Activated naive CD4-positive, alpha-beta T cell treated with anti-CD3 and anti-CD28 coated beads for 36 hours (primary cell): ENCODE results near the gene CBLIF. TPM values are rescaled to one million over a fixed set of nuclear protein-coding genes. Genes with fewer than 3 reads are reported as not detected.
"Not testable (repeated sequence)": the region's sequence is repeated elsewhere in the genome, so short reads cannot be mapped to it uniquely, and the experiment has no call there.

Experiments
- CTCF ChIA-PET: fragments of 350-600 bp; sonication (Branson Sonifier 250); formaldehyde crosslinking; loops from one replicate; lab custom pipeline; 2021; ENCODE audit warnings: antibody characterized with exemption; lab: Charles Lee
- DNase-seq: peaks from one replicate; pipeline ENCODE4 v3.0.0-alpha.2; 2020
- H3K27ac Mint-ChIP-seq: one replicate; pipeline ENCODE4 v1.8.0; 2021; ENCODE audit warnings: mild to moderate bottlenecking, mixed read lengths
- H3K27me3 Mint-ChIP-seq: one replicate; pipeline ENCODE4 v1.8.0; 2021; ENCODE audit warnings: low read depth, mixed read lengths
- H3K36me3 Mint-ChIP-seq: one replicate; pipeline ENCODE4 v1.8.0; 2021; ENCODE audit warnings: low read depth, mixed read lengths
- H3K4me1 Mint-ChIP-seq: one replicate; pipeline ENCODE4 v1.8.0; 2021; ENCODE audit warnings: low read depth, mixed read lengths
- H3K4me3 Mint-ChIP-seq: one replicate; pipeline ENCODE4 v1.8.0; 2021; ENCODE audit warnings: mild to moderate bottlenecking, moderate library complexity, mixed read lengths
- H3K9me3 Mint-ChIP-seq: one replicate; pipeline ENCODE4 v1.8.0; 2021; ENCODE audit warnings: mixed read lengths
- intact Hi-C: fragments of 100-400 bp; cut with micrococcal nuclease; formaldehyde crosslinking; loops from one replicate; pipeline ENCODE4 v1.15.1; 2023
- total RNA-seq, 2 experiments: library from RNA; stranded (reverse); gene quantifications; one replicate each; pipeline ENCODE4 v1.2.3, GENCODE V29; 2021

Gene CBLIF
- total RNA-seq, 2 experiments from 2014 or later, result not detected

- DNase-seq, result no peak
- H3K9me3 Mint-ChIP-seq, result peaks cover 4% of the 10 kb centered on the region
- H3K36me3 Mint-ChIP-seq, result no peaks in the 10 kb centered on the region
- intact Hi-C loops, result no loop called here
- no peak within 1 kb of the TSS for H3K27ac Mint-ChIP-seq
- H3K27me3 Mint-ChIP-seq, result peaks cover 7% of the 10 kb centered on the region
- CTCF ChIA-PET, result no interaction called here
- no peaks in the 10 kb centered on the region for H3K4me1 Mint-ChIP-seq
- H3K4me3 Mint-ChIP-seq, result no peak within 1 kb of the TSS
These were observed 21.1 kb upstream of the CBLIF start, which contains the start of gene TCN1 for GRCh38 chr11:59866397-59866796. Gene TCN1 (minus strand): TSS chr11:59866487. CDS start chr11:59866470, 17 bp downstream.

- no peak overlapping the region for H3K4me3 Mint-ChIP-seq
- CTCF ChIA-PET, result interaction anchor here (0.6 kb wide), 1 partner anchor 180 kb away, joined by 4 read pairs; no protein-coding TSS in a partner anchor
- no peaks in the 10 kb centered on the region for H3K36me3 Mint-ChIP-seq
- no peaks in the 10 kb centered on the region for H3K9me3 Mint-ChIP-seq
- intact Hi-C loops, result no loop called here
- no peaks in the 10 kb centered on the region for H3K4me1 Mint-ChIP-seq
- H3K27me3 Mint-ChIP-seq, result peaks cover 9% of the 10 kb centered on the region
- no peak overlapping the region for H3K27ac Mint-ChIP-seq
- DNase-seq, result no peak
These were observed 19.7 kb upstream of the CBLIF start for GRCh38 chr11:59865031-59865430.

DNA sequence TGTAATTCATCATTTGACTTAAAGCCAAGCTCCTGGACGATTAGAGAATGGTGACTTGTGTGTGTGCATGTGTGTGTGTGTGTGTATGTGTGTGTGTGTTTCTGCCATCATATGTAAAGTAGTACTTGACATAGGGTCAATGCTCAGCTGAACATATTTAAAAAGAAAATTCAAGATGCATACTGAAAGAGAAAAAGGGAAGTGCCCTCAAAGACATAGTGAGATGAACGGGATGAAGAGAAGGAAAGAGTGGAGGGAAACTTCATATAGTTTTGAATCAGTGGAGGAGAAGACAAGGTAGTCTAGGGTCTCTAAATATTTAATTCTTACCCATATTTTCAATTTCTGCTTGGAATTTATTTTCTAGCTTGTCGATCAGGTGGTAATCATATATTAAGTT lies 17.0 kb upstream of the CBLIF start:
- DNase-seq, result no peak
- CTCF ChIA-PET, result no interaction called here
- Mint-ChIP-seq H3K9me3 (no peaks in the 10 kb centered on the region), H3K36me3 (no peaks in the 10 kb centered on the region), H3K4me1 (peaks cover 11% of the 10 kb centered on the region), H3K4me3 (no peak overlapping the region), H3K27ac (no peak overlapping the region), H3K27me3 (peaks cover 14% of the 10 kb centered on the region)
- intact Hi-C loops, result no loop called here

- intact Hi-C loops, result loop anchor here (2.0 to 5.0 kb wide), 2 partner anchors 37 to 47 kb away; partner anchors contain the start of gene MRPL16
- H3K4me1 Mint-ChIP-seq, result peaks cover 12% of the 10 kb centered on the region
- no peaks in the 10 kb centered on the region for H3K36me3 Mint-ChIP-seq
- DNase-seq, result no peak
- CTCF ChIA-PET, result interaction anchor here (0.7 kb wide), 1 partner anchor 106 kb away, joined by 3 read pairs; no protein-coding TSS in a partner anchor
- peaks cover 11% of the 10 kb centered on the region for H3K27me3 Mint-ChIP-seq
- H3K27ac Mint-ChIP-seq, result no peak overlapping the region
- no peak overlapping the region for H3K4me3 Mint-ChIP-seq
- no peaks in the 10 kb centered on the region for H3K9me3 Mint-ChIP-seq
These were observed 14.4 kb upstream of the CBLIF start for GRCh38 chr11:59859673-59860072.

DNA sequence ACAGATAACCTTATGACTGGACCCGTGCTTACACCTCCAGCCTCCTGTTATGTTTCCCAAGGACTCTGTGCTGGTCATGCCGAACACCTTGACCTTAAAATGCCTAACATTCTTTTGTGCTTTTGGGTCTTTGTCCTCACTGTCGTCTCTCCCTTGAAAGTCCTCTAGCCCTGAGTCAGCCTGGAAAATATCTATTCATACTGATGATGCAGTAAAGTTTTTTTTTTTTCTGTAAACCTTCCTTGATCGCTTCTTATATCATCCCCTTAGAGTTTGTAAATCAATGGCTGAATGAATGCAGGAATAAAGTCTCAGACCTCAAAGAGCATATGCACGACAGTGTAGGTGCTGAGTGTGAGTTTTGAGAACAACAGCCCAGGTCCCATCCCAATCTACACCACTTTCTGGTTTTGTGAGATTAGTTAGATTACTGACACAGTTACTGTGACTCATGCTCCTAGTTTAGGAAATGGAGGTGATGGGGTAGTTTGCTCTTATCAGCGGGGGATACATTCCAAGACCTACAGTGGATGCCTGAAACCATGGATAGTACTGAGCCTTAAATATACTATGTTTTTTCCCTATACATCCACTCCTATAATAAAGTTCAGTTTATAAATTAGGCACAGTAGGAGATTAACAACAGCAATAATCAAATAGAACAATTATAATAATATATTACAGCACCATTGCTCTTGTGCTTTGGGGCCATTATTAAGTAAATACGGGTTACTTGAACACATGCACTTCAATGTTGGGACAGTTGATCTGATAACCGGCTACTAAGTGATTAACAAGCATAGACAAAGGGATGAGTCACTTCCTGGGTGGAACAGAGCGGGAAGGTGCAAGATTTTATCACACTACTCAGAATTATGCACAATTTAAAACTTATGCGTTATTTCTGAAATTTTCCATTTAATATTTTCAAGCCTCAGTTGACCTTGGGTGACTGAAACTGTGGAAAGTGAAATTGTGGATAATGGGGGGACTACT lies 12.4 kb upstream of the CBLIF start:
- H3K27me3 Mint-ChIP-seq, result peaks cover 13% of the 10 kb centered on the region
- CTCF ChIA-PET, result interaction anchor here (0.9 kb wide), 1 partner anchor 47 kb away, joined by 4 read pairs; the partner anchor contains the start of gene MRPL16
- no peak overlapping the region for H3K4me3 Mint-ChIP-seq
- H3K4me1 Mint-ChIP-seq, result peaks cover 12% of the 10 kb centered on the region
- DNase-seq, result peak; percentile 25
- no peaks in the 10 kb centered on the region for H3K36me3 Mint-ChIP-seq
- peak overlapping the region; percentile 54 for H3K27ac Mint-ChIP-seq
- intact Hi-C loops, result loop anchor here (2.0 to 5.0 kb wide), 2 partner anchors 35 to 45 kb away; partner anchors contain the start of gene MRPL16
- H3K9me3 Mint-ChIP-seq, result no peaks in the 10 kb centered on the region

DNA sequence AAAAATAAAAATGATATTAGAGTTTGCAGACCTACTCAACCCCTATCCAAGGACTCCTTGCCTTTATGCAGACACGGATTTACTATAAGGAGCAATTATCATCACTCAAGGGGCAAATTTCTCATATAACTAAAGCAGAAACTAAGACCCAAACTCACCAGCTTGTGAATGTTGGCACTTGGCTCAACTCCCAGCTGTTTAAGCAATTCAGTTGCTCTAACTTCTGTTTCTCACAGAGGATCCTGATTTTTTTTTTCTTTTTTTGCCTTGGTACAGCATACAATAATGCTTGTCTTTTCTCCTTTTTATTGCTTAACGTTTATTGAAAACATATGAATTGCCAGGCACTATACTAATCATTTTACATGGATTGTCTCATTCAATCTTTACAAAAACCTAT lies 9.6 kb upstream of the CBLIF start:
- H3K36me3 Mint-ChIP-seq, result no peaks in the 10 kb centered on the region
- no peaks in the 10 kb centered on the region for H3K9me3 Mint-ChIP-seq
- CTCF ChIA-PET, result no interaction called here
- no peak overlapping the region for H3K27ac Mint-ChIP-seq
- intact Hi-C loops, result loop anchor here (5.0 kb wide), 1 partner anchor 43 kb away; the partner anchor contains the start of gene MRPL16
- peaks cover 12% of the 10 kb centered on the region for H3K4me1 Mint-ChIP-seq
- H3K4me3 Mint-ChIP-seq, result no peak overlapping the region
- DNase-seq, result no peak
- H3K27me3 Mint-ChIP-seq, result peaks cover 7% of the 10 kb centered on the region

DNA sequence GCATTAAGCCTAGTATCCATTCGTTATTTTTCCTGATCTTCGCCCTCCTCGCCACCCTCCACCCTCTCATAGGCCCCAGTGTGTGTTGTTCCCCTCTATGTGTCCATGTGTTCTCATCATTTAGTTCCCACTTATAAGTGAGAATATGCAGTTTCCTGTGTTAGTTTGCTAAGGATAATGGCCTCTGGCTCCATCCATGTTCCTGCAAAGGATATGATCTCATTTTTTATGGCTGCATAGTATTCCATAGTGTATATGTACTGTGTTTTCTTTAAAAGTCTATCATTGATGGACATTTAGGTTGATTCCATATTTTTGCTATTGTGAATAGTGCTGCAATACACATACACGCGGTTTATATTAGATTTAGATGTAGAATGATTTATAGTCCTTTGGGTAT lies 6.1 kb upstream of the CBLIF start:
- intact Hi-C loops, CTCF ChIA-PET, H3K4me1 Mint-ChIP-seq, H3K27ac Mint-ChIP-seq, H3K36me3 Mint-ChIP-seq, H3K4me3 Mint-ChIP-seq, H3K27me3 Mint-ChIP-seq, H3K9me3 Mint-ChIP-seq, DNase-seq: not testable (repeated sequence)

DNA sequence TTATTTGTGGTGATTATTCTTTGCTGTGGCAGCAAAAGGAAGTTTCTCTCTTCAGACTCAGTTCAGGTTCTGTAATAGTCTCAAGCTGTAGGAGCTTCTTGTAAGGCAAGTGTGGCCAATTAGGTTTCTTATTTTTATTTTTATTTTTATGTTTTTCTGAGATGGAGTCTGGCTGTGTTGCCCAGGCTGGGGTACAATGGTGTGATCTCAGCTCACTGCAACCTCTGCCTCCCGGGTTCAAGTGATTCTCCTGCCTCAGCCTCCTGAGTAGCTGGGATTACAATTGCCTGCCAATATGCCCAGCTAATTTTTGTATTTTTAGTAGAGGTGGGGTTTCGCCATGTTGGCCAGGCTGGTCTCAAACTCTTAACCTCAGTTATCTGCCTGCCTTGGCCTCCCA lies 4.3 kb upstream of the CBLIF start:
- H3K27me3 Mint-ChIP-seq, DNase-seq, H3K27ac Mint-ChIP-seq, H3K4me1 Mint-ChIP-seq, H3K4me3 Mint-ChIP-seq, CTCF ChIA-PET, H3K36me3 Mint-ChIP-seq, H3K9me3 Mint-ChIP-seq, intact Hi-C loops: not testable (repeated sequence)

GRCh38 chr11:59849129-59849528 lies 3.8 kb upstream of the CBLIF start:
- Mint-ChIP-seq H3K27ac (no peak overlapping the region), H3K9me3 (no peaks in the 10 kb centered on the region), H3K4me1 (no peaks in the 10 kb centered on the region), H3K4me3 (no peak overlapping the region), H3K27me3 (peaks cover 2% of the 10 kb centered on the region), H3K36me3 (no peaks in the 10 kb centered on the region)
- no peak for DNase-seq
- CTCF ChIA-PET, result no interaction called here
- intact Hi-C loops, result no loop called here

- H3K27ac Mint-ChIP-seq, H3K36me3 Mint-ChIP-seq, DNase-seq, CTCF ChIA-PET, intact Hi-C loops, H3K27me3 Mint-ChIP-seq, H3K4me3 Mint-ChIP-seq, H3K4me1 Mint-ChIP-seq, H3K9me3 Mint-ChIP-seq: not testable (repeated sequence)
These were observed 3.1 kb upstream of the CBLIF start for GRCh38 chr11:59848439-59848838.

DNA sequence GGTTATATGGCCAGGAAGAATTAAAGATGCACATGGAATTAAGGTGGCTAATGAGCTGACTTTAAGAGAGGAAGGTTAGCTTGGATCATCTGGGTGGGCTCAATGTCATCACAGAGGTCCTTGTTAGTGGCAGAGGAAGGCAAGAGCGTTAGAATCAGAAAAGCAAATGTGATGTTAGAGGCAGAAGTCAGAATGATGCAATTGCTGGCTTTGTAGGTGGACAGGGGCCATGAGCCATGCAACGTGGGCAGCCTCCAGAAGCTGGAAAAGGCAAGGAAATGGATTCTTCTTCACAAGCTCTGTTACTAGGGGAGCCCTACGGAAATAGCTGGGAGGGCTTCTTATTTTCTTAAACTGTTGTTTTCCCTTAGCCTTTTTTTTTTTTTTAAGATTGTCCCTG lies 2.3 kb upstream of the CBLIF start:
- H3K27ac Mint-ChIP-seq, result no peak overlapping the region
- no peak overlapping the region for H3K4me3 Mint-ChIP-seq
- no peaks in the 10 kb centered on the region for H3K9me3 Mint-ChIP-seq
- intact Hi-C loops, result no loop called here
- peaks cover 2% of the 10 kb centered on the region for H3K27me3 Mint-ChIP-seq
- H3K4me1 Mint-ChIP-seq, result no peaks in the 10 kb centered on the region
- no peaks in the 10 kb centered on the region for H3K36me3 Mint-ChIP-seq
- CTCF ChIA-PET, result no interaction called here
- DNase-seq, result no peak

GRCh38 chr11:59846556-59846955 lies 1.3 kb upstream of the CBLIF start:
- H3K4me3 Mint-ChIP-seq, result no peak overlapping the region
- intact Hi-C loops, result no loop called here
- H3K27ac Mint-ChIP-seq, result no peak overlapping the region
- no peak for DNase-seq
- H3K9me3 Mint-ChIP-seq, result no peaks in the 10 kb centered on the region
- H3K27me3 Mint-ChIP-seq, result peaks cover 2% of the 10 kb centered on the region
- H3K36me3 Mint-ChIP-seq, result no peaks in the 10 kb centered on the region
- H3K4me1 Mint-ChIP-seq, result no peaks in the 10 kb centered on the region
- CTCF ChIA-PET, result no interaction called here
